ENCODE measurements around the gene LRTM2.

The LRTM2 gene

DNA sequence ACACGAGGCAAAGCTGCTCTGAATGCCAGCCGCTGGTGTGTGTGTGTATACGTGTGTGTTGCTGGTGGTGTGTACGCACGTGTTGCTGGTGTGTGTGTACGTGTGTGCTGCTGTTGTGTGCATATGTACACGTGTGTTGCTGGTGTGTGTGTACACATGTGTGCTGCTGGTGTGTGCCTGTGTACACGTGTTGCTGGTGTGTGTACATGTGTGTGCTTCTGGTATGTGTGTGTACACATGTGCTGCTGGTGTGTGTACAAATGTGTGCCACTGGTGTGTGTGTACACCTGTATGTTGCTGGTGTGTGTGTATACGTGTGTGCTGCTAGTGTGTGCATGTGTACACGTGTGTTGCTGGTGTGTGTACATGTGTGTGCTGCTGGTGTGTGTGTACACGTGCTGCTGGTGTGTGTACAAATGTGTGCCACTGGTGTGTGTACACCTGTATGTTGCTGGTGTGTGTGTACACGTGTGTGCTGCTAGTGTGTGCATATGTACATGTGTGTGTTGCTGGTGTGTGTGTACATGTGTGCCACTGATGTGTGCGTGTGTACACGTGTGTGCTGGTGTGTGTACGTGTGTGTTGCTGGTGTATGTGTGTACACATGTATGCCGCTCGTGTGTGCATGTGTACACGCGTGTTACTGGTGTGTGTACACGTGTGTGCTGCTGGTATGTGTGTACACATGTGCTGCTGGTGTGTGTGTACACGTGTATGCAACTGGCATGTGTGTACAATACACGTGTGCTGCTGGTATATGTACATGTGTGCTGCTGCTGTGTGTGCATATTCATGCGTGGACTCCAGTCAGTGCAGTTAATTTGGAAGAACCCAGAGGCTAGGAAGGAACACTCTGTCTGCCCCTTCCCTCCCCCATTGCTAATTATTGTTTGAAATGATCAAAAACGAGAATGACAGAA, 50.9 kb downstream of the LRTM2 start:
- no peak for DNase-seq

DNA sequence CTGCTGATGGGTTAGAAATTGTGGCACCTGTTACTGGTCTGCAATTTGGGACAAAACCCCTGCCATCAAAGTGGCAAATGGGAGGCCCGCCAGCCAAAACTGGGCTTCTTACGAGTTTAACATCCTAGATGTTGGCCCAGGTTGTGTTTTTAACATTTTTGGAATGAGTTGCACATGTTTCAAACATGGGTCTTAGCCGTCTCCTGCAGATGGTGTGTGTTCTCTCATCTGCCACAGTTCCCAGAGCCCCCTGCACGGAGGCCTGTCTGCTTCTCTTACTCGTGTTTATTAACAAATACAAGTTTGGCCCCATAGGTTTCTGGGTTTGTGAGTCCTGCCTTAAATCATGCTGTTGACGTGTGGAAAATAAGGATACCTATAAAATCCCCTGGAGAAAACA, 51.6 kb downstream of the LRTM2 start:
- no peak for DNase-seq

DNA sequence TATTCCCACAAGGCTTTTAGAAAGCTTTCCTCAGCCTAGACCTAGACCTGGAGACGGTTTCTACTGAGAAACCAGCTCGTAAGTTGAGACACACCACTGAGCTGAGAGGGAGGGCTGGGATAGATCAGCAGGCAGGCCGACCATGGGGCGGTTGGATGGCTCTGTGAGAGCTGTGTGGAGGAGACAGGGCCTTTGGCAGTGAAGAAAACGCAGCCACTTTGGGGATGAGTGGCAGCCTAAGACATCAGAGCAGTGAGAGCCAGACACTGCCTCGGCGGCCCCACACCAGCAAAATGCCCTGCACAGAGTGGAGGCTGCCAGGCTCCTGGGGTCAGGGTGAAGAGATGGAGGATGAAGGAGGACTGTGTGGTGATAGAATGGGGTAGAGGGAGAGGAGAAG, 52.1 kb downstream of the LRTM2 start:
- DNase-seq = no peak

DNA sequence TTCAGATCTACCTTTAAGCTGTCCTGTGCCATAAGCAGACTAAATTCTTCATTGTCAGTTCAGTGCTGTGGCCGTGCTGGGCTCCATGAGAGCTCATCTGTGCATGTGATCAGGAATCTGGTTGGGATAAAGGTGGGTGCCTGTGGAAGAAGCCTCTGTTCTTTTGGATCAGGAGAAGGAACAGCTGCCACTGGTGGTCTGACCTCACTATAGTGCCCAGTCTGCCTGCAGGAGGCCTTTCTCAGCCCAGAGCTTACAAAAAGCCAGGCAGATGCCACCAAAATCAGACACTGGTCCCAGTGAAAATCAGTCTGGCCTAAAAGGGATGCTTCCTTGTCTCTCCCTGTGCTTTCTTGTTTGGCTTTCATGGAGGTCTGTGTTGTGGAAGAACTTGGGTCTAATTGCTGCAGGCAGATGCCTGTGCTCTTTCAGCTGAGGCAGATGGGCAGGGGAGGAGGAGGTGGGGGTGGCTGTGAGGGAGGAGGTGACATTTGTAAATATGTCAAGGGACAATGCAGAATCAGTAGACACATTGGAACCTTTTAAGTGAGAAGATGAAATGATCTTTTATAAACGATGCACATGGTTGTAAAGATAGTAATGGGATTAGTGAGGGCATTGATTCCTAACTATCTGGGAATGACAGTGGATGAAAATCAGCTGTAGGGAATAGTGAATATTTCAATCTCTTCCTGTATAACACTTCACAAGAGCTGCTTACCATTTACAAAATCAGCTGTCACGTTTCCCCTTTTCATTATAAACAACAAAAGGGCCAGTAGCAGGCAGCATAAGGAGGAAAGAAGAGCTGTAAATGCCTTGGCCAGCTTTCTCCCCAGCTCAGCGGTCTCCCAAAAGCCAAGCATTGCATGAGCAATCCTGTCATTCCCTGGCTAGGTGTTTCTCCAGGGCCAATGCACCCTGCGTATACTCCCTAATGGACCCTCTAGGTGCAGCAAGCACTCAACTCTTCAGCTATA, 53.5 kb downstream of the LRTM2 start:
- no peak for DNase-seq

DNA sequence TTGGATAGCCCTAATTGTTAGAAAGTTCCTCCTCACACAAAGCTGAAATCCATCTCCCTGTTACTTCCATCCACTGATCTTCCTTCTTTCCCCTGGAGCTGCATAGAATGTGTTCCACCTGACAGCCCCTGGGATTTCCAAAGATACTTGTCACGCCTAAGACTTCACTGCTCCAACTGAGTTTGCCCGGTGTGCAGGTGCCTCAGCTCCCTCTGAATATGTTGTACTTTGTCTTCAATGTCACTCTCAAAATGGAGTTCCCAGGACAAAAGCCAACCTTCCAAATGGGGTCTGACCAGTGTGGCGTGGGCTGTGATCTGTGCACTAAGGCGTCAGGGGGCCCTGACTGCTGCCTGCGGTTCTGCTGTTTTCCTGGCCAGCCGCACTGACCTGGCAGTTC, 55.2 kb downstream of the LRTM2 start:
- DNase-seq = no peak

DNA sequence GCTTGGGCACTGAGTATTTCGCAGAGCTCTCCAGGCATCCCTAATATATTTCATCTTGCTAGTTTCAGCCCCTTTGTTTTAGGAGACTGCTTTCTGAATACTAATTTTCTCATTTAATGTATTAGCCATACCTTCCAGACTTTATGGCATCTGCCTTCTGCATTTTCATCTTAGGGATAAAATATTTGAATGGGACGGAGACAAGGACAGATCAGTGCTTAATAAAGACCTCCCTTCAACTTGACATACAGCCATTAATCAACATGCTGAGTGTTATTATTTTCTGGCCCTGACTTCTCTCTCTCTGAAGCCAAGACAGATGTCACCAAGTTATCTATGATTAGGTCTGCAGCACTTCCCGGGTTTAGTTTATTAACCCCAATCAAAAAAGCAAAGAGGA, 55.7 kb downstream of the LRTM2 start:
- no peak for DNase-seq

DNA sequence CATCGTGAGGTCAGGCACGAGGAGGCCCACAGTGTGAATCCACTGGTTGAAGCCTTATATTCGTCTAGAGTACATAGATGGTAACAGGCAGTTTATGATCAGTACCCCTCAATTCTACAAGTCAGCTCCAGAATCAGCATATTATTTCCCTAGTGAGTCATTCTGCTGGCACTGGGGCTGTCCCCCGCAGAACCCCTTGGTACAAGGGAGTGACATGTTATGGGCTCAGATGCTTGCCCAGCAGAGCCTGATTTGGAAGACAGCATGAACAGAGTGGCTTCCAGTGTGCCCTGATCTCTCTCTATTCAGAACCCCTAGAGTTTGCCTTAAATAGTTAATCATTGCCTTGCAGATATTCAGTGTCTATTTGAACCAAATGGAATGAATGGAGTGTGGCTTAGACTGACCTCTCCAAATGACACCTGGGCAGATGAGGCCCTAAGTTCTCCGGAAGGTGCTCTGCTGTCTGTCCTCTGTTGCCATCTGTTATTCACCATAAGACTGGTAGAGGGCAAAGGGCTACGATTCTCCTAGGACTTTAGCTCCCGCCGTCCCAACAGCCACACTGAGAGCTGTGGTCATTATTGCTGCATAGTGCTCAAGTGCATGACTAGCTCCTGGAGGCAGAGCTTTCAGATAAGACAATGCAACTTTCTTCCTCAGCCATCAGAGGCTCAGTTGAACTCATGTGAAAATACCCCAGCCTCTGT, 57.0 kb downstream of the LRTM2 start:
- no peak for DNase-seq

DNA sequence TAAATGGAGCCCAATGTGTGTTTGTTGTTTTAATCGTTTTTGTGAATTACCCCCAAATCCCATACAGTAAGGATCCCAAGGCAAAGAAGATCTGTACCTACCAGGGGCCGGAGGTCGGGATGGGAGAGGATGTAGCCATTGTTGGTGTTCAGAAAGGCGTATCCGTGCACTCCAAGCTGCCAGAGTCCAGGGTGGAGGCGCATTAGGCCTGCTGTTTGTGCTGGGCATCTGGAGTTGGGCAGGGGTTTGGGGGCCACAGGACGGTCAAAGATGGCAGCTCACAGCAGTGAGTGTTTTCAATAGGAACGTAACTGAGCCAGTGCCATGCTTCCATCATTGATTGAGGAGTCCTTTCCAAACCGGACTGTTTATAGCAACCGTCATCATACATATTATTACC, 57.8 kb downstream of the LRTM2 start:
- DNase-seq = no peak

DNA sequence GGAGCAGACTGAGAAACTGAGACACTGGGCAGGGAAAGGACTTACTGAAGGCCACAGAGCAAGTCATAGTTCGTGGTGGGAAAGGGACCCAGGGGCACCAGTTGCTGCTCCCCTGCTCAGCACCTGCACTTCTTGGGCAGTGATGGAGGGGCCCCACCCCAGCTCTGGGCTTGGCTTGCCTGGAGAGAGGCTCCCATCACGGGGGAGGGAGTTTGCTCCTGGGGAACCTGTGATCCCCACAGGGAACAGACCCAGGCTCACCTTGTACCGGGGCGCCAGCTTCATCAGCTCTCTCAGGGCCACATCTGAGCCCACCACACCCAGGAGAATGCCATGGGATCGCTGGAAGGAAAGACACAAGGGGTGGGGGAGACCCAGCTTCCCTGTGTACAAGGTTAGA, 58.3 kb downstream of the LRTM2 start:
- DNase-seq = no peak

DNA sequence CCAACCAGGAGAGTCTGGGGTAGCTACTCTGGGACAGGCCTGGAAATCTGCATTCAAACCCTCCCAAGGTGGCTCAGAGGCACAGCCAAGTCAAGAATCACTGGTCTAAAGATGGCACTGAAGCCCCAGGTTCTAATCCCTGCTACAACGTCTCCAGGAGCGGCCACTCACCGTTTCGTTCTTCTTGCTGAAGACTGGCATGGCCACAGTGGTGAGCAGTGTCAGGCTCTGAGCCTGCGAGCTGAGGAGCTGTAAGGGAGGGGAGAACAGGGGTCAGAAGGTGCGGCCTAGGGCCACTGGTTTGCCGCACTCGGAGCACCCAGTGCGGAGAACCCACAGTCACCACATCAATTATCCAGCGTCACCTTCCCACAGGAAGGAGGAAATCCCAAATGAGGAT, 59.3 kb downstream of the LRTM2 start:
- no peak for DNase-seq

DNA sequence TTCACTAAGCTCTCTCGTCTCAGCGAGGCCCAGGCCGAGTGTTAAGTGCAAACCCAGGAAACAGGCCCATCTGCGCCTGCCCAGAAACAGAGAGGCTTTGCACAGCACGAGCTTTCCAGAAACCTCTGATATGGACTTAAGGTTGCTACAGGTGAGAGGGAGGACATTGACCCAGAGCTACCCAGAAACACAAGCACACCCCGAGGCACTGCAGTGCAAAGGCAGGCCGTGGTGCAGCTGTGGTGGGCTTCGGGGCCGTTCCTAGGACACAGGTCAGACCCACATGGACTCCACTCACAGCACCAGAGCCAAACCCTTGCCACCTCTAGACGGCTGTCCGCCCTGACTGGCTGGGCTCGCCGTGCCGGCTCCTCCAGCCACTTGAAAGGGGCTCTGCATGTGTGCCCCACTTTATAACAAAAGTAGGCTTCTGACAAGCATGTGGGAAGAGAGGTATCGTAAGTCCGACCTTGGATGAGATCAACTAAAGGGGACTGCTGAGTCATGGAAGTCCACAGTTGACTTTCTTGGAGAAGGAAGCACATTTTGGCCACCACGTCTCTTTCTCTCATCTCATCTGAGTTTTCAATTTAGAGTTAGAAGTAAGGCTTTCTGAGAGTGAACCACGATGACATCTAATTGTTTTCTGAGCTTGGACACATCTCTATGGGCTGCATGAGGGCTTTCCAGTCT, 59.9 kb downstream of the LRTM2 start:
- no peak for DNase-seq

DNA sequence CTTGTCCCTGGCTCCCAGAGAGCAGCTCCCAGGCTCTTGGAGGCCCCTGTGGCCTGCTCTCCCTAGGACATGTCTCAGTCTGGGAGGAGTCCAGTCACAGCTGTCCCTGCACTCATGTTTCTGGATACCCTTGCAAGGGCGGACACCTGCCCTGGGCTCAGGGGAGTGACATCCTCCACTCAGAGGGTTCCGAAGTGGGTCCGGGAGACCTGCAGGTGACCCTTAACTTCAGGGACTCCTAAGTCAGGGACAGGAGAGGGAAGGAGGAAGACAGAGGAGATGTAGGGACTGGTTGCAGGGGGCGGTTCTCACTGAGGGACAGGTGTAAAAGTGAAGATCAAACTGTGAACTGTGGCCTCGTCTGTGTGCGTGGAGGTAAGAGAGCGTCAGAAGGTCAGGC, 60.5 kb downstream of the LRTM2 start:
- no peak for DNase-seq

DNA sequence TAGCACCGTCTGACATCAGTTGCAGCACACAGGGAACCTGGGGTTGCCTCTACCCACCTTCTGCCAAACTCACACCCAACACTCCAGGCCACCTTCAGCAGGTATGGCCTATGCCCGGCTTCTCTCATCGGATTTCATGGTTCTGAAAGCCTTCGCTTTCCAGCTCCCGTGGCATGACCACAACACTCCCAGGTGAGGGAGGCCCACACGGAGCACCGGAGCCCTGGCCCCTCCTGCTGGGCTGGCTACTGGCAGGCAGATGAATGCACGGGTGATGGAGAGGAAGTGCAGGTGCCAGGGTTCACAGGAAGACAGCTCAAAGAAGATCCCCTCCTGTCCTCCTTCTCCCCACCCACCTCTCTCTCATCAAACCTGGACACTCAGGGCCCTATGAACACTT, 60.9 kb downstream of the LRTM2 start:
- no peak for DNase-seq

DNA sequence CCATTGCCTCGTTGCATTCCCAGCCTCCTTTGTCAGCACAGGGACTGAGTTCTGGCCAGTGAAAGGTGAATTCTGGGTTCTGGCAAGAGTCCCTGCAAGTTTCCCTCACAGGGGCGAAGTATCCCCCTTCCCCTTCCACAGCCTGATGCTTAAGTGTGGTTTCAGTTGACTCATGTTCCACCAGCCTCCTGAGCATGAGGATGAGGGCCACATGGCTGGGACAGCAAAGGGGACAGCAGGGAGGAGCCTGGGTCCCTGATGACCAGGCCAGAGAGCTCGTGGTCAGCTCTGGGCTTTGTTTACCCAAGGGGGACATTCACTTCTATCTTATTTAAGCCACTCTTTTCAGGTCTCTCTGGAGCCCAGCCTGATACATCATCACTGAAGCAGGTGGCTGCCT, 61.6 kb downstream of the LRTM2 start:
- no peak for DNase-seq

DNA sequence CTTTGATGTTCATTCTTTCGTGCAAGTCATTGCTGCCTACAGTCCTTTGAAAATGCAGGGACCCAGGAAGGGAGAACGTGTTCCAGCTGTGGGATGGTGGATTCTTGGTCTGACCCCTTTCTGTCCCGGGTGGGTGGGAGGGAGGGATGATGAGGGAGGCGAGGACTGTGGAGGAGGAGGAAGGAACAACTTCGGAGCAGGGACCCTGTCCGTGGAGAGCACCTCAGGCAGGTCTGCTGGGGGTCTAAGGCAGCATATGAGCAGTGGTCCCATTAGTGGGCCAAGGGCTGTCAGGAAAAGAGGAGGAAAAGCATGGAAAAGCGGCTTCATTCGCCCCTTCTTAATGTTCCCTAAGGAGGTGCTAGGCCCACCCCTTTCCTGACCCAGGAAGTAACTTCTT, 62.0 kb downstream of the LRTM2 start:
- DNase-seq = no peak

DNA sequence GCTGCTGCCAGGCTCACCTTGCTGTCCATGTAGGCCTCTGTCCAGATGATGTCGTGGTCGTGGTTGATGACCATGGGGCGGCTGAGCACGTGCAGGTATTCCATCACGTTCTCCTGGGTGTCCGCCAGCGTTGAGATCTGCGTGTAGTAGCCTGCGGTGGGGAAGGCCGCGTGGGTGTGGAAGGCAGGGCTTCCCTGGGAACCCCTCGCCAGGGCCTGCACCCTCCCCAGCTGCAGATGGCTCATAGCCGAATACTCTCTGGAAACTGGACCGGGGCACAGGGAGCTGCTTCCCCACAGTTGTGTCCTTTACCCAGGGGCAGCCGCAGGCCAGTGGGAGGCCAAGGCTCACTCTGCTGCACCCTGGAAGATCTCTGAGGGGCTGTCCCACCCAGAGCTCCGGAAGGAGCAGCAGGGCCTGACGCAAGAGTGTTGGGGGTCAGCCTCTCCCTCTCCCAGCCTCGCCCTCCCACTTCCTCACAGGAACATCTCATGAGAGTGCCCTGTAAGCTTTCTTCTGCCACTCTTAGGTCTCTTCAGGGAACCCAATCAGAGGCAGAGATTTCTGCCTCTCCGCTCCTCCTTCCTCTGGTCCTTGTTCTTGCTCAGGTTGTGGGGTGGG, 62.6 kb downstream of the LRTM2 start:
- DNase-seq = no peak

DNA sequence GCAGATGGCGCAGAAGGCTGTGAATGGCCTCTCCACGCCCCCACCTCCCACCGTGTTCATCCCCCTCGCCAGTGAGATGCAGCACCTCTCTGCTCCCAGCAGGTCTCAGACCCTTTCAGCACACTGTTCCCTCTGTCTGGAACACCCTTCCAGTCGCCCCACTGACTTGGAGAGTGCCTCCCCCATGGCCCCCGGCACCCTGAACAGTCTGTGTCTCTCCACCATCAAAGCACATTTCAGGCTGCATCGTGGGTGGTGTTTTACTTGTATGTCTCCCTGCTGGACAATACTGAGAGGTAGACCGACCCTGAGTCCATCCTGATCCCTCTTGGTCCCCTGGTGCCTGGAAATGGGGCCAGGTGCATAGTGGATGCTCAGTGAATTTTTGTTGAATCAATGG, 63.1 kb downstream of the LRTM2 start:
- no peak for DNase-seq

DNA sequence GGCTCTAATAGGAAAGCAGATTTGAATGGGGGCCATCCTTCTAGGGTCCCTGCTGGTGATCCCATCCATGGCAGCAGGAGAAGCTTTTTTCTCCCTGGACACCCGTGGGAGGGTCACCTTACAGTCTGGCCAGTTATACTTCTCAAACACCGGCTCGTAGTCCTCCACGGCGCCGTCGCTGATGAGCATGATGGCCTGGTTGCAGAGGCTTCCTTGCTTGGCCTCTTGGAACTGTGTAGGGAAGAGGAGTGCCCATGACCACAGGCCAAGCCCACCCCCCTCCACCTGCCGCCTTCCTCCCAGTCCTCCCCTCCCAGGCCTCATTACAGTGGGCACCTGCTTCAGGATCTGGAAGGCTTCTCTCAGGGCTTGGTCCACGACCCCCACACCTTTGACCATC, 64.3 kb downstream of the LRTM2 start:
- DNase-seq = no peak

DNA sequence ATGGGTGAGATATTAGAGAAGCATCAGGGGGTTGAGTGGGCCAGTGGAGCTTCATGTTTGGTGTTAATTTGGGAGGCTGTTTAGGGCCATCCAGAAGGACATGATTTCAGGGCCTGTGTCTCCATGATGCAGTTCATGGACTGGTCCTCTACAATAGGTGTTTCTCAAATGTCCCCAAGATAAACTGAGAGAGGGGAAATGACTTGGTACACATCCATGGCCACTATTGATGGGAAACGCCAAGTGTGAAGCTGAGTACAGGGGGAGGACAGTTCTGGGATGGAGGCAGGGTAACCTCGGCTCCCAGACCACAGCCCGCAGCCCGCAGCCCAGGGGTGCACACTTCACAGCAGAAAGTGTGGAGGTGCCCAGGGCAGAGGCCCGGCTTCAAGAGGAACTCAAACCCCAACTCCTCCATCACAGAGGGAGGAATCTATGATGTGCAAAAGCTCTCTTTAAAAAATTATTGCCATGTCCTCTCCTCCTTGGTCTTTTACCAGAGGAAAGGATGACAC, 64.8 kb downstream of the LRTM2 start:
- no peak for DNase-seq

DNA sequence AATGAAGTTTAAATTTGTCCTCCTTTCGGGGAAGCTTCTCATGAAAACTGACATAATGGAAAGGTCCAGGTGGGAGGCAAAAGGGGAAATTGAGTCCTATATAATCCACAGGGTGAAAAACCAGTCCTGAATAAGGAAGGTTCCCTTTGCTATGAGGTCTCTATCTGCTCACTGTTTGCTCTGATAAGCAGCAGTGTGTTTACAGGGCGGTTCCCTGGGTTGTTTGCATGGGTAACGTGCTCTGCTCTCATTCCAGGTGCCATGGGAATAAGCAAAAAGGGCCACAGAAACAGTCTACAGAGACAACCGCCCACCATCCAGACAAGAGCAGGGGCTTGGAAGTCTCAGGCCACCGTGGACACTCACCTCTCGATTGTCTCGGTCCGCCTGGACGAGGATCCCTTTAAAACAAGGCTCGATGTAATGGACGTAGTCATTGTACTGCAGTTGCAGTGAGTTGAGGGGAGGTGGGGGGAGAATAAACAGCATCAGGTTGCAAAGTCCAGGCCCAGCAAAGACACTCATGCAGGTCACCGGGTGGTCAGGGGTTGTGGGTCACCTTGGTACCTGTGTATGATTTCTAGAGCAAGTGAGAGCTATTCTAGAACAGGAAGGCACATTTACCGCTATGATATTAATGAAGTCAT, 65.4 kb downstream of the LRTM2 start:
- DNase-seq = no peak
